OCI-LY7 (cell line): ENCODE data around the gene RAX2. TPM values are rescaled to one million over a fixed set of nuclear protein-coding genes. Genes with fewer than 3 reads are reported as not detected.

ENCODE experiments used
- BruUV-seq: library from RNA; stranded (reverse); fragments of 400-500 nt; replicated peaks from 2 replicates; lab custom pipeline; 2021; lab: Mats Ljungman, UMichigan
- CTCF ChIA-PET: fragments of 300-600 bp; sonication (Branson Sonifier 250); formaldehyde crosslinking; loops from one replicate; lab custom pipeline; 2022; ENCODE audit warnings: antibody characterized with exemption; ENCODE audit not compliant: unreplicated experiment; lab: Charles Lee
- POLR2A ChIA-PET: fragments of 300-600 bp; sonication (Branson Sonifier 250); formaldehyde crosslinking; loops from one replicate; lab custom pipeline; 2022; ENCODE audit warnings: antibody characterized with exemption; lab: Charles Lee
- DNase-seq: peaks from one replicate; pipeline ENCODE4 v3.0.0-alpha.2; 2015; ENCODE audit warnings: low spot score
- H2AFZ ChIP-seq: fragments of 200-600 bp; sonication (generic), shearing (Covaris generic); 2 replicates; pipeline ENCODE4 v1.6.1; 2014; ENCODE audit warnings: mild to moderate bottlenecking, antibody characterized with exemption, low read length, moderate library complexity
- H3K27ac ChIP-seq: fragments of 200-600 bp; sonication (generic); 2 replicates; pipeline ENCODE4 v1.5.1; 2014; ENCODE audit warnings: mixed run types, low read depth, mild to moderate bottlenecking, moderate library complexity, low read length, inconsistent platforms; ENCODE audit not compliant: poor library complexity, severe bottlenecking
- H3K36me3 ChIP-seq: fragments of 200-600 bp; sonication (generic); 2 replicates; pipeline ENCODE4 v1.6.1; 2014; ENCODE audit warnings: mild to moderate bottlenecking, antibody characterized with exemption, low read length, moderate library complexity, mixed read lengths; ENCODE audit not compliant: insufficient read depth
- H3K4me1 ChIP-seq: fragments of 200-600 bp; sonication (generic); 2 replicates; pipeline ENCODE4 v1.5.1; 2014; ENCODE audit warnings: mild to moderate bottlenecking, low read length; ENCODE audit not compliant: insufficient read depth, poor library complexity, severe bottlenecking
- H3K4me2 ChIP-seq: fragments of 200-600 bp; sonication (generic); 2 replicates; pipeline ENCODE4 v1.6.1; 2014; ENCODE audit warnings: mild to moderate bottlenecking, low read length
- H3K4me3 ChIP-seq: fragments of 200-600 bp; sonication (generic); 2 replicates; pipeline ENCODE4 v1.5.1; 2014; ENCODE audit warnings: mild to moderate bottlenecking, low read depth, low read length; ENCODE audit not compliant: poor library complexity, severe bottlenecking
- H3K79me2 ChIP-seq: fragments of 200-600 bp; sonication (generic); 2 replicates; pipeline ENCODE4 v1.6.1; 2016; ENCODE audit warnings: low read depth, mild to moderate bottlenecking, low read length, moderate library complexity, mixed read lengths; ENCODE audit not compliant: insufficient read depth
- H3K9me2 ChIP-seq: fragments of 200-600 bp; sonication (generic); 2 replicates; pipeline ENCODE4 v1.6.1; 2016; ENCODE audit warnings: mild to moderate bottlenecking, low read length, mixed read lengths; ENCODE audit not compliant: insufficient read depth
- H3K9me3 ChIP-seq: fragments of 200-600 bp; sonication (generic); 2 replicates; pipeline ENCODE4 v1.6.1; 2014; ENCODE audit warnings: mild to moderate bottlenecking, mixed run types, low read length, mixed read lengths
- H4K20me1 ChIP-seq: fragments of 200-600 bp; sonication (generic); 2 replicates; pipeline ENCODE4 v1.6.1; 2014; ENCODE audit warnings: mild to moderate bottlenecking, antibody characterized with exemption, low read length, moderate library complexity, mixed read lengths; ENCODE audit not compliant: insufficient read depth
- EZH2phosphoT487 ChIP-seq: fragments of 200-600 bp; sonication (generic); IDR thresholded peaks from 2 replicates; pipeline ENCODE4 v1.6.1; 2018; ENCODE audit warnings: low read depth, borderline replicate concordance, mild to moderate bottlenecking, mixed run types, antibody characterized with exemption, low read length, moderate library complexity, mixed read lengths
- intact Hi-C: fragments of 100-400 bp; cut with micrococcal nuclease; formaldehyde crosslinking; loops from one replicate; pipeline ENCODE4 v1.10.0; 2022; ENCODE audit not compliant: unreplicated experiment
- total RNA-seq, 2 experiments: library from RNA; depleted of rRNA in 1 of 2; stranded (reverse); fragments of >200 nt in 1 of 2; shearing (Covaris generic) in 1 of 2; gene quantifications; 2 replicates each; pipeline ENCODE4 v1.2.3, GENCODE V29; 2014 to 2022
- TF ChIP-seq, protein P1 (sequence below): fragments of 200-600 bp; sonication (generic); conservative IDR thresholded peaks from 2 replicates; pipeline ENCODE4 v1.5.1; 2014; ENCODE audit warnings: mild to moderate bottlenecking, antibody characterized with exemption, low read length, moderate library complexity, mixed read lengths

The RAX2 gene
- total RNA-seq, 2 experiments from 2014 or later, result not detected

DNA sequence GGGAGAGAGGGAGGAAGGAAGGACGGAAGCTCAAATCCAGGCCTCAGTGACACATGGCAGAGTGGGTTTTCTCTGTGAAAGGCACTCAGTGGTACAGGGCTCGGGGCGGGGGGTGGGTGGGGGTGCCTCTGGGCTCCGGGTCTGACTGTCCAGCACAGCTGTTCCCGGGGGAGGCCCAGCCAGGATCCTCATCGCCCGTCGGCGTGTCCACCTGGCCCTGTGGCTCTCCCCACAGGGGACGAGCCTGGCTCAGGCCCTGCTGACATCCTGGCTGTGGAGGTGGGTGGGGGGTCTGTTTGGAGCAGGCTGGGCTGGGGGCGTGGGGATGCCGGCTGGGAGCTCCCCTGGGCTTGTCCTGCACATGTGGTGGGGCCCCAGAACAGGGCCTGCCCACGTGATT lies 32.4 kb upstream of the RAX2 start:
- ChIA-PET CTCF (no interaction called here), POLR2A (no interaction called here)
- H3K9me2 ChIP-seq, result no peaks in the 10 kb centered on the region
- no peaks in the 10 kb centered on the region for H4K20me1 ChIP-seq
- H2AFZ ChIP-seq, result no peak overlapping the region
- no peaks in the 10 kb centered on the region for H3K9me3 ChIP-seq
- no peak overlapping the region for H3K4me2 ChIP-seq
- H3K27ac ChIP-seq, result no peak overlapping the region
- TF ChIP-seq, protein P1, sequence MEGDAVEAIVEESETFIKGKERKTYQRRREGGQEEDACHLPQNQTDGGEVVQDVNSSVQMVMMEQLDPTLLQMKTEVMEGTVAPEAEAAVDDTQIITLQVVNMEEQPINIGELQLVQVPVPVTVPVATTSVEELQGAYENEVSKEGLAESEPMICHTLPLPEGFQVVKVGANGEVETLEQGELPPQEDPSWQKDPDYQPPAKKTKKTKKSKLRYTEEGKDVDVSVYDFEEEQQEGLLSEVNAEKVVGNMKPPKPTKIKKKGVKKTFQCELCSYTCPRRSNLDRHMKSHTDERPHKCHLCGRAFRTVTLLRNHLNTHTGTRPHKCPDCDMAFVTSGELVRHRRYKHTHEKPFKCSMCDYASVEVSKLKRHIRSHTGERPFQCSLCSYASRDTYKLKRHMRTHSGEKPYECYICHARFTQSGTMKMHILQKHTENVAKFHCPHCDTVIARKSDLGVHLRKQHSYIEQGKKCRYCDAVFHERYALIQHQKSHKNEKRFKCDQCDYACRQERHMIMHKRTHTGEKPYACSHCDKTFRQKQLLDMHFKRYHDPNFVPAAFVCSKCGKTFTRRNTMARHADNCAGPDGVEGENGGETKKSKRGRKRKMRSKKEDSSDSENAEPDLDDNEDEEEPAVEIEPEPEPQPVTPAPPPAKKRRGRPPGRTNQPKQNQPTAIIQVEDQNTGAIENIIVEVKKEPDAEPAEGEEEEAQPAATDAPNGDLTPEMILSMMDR, result no peak
- no peak for TF ChIP-seq EZH2phosphoT487
- H3K36me3 ChIP-seq, result no peaks in the 10 kb centered on the region
- H3K4me1 ChIP-seq, result no peaks in the 10 kb centered on the region
- no peak overlapping the region for H3K4me3 ChIP-seq
- no peak for DNase-seq
- H3K79me2 ChIP-seq, result no peaks in the 10 kb centered on the region
- intact Hi-C loops, result no loop called here
- no TSS peak for BruUV-seq

DNA sequence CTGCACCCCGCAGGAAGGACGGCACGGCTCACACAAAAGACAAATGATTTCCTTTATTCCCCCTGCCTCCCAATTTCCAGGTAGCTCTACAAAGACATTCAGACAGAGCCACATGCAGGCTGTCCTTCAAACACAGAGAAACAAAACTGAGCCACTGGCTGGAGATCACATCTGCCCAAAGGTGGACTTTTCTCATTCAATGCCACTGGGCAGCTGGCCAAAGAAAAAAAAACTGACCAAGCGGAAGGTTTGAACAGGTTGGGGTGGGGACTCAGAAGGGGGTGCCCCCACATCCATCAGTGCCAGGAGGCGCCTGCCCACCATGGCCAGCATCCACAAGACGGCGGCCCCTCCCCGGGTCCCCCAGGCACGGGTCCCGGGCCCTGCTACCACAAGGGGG lies 32.0 kb upstream of the RAX2 start:
- Histone ChIP-seq H3K27ac (no peak overlapping the region), H2AFZ (no peak overlapping the region), H3K79me2 (no peaks in the 10 kb centered on the region), H3K9me3 (no peaks in the 10 kb centered on the region), H3K4me1 (no peaks in the 10 kb centered on the region), H3K9me2 (no peaks in the 10 kb centered on the region), H4K20me1 (no peaks in the 10 kb centered on the region), H3K4me3 (no peak overlapping the region), H3K36me3 (no peaks in the 10 kb centered on the region), H3K4me2 (no peak overlapping the region)
- POLR2A ChIA-PET, result no interaction called here
- TF ChIP-seq, protein P1, result no peak
- TF ChIP-seq EZH2phosphoT487, result no peak
- no peak for DNase-seq
- CTCF ChIA-PET, result no interaction called here
- no TSS peak for BruUV-seq
- intact Hi-C loops, result no loop called here

DNA sequence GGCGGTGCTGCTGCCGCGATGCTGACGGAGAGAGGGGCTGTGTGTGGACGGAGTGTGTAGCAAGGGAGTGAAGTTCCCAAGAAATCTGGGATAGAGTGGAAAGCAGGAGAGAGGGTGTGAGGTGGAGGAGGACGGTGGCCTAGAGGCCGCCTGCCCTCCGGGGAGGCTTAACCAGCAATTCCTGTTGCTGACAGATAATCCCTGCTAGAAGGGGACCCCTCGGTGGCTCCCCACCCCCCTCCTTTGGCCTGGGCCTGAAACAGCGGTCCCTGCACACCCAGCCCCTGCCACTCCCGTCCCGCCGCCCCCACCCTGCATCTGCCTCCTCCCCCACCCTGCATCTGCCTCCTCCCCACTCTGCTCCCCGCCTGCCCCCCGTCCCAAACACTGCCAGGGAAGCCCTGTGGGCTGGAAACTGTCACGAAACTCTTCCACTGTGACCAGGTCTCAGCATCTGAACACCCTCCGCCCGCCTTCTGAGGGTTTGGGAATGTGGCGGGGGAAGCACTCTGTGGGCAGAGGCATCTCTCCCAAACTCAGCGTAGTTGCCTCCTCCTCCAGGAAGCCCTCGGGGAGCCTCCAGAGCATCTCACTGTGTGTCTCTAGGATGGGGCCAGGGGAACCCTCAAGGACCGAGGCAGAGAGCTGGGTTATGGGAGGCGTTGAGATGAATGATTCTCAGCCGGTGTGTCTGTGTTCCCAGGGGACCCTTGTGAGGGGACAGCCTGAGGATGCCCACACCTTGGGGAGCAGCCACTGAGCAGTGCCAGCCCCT lies 31.3 kb upstream of the RAX2 start:
- Histone ChIP-seq H3K4me3 (no peak overlapping the region), H3K9me2 (no peaks in the 10 kb centered on the region), H4K20me1 (no peaks in the 10 kb centered on the region), H3K4me1 (no peaks in the 10 kb centered on the region), H2AFZ (no peak overlapping the region), H3K79me2 (no peaks in the 10 kb centered on the region), H3K36me3 (no peaks in the 10 kb centered on the region), H3K9me3 (no peaks in the 10 kb centered on the region), H3K4me2 (no peak overlapping the region), H3K27ac (no peak overlapping the region)
- TF ChIP-seq, protein P1, result no peak
- TF ChIP-seq EZH2phosphoT487, result no peak
- intact Hi-C loops, result no loop called here
- BruUV-seq, result no TSS peak
- ChIA-PET POLR2A (no interaction called here), CTCF (no interaction called here)
- no peak for DNase-seq
